Activated CD4-positive, alpha-beta T cell treated with anti-CD3 and anti-CD28 coated beads for 4 hours (primary cell): ENCODE data around the gene GSAP.
"Not testable (repeated sequence)": the region's sequence is repeated elsewhere in the genome, so short reads cannot be mapped to it uniquely, and the experiment has no call there.

Experiments
- DNase-seq, 2 donors: peaks; one replicate each; pipeline ENCODE4 v3.0.0-alpha.2; 2020

GSAP gene

GRCh38 chr7:77353911-77354310, 62.2 kb downstream of the GSAP start:
- no peak for DNase-seq

- no peak for DNase-seq
Measured at GRCh38 chr7:77353407-77353721, 62.8 kb downstream of the GSAP start.

GRCh38 chr7:77352665-77353406, 63.3 kb downstream of the GSAP start:
- no peak for DNase-seq

- DNase-seq = peak; percentile 14 to 45
Measured at GRCh38 chr7:77351539-77352004, 64.6 kb downstream of the GSAP start.

GRCh38 chr7:77349141-77349540, 67.0 kb downstream of the GSAP start:
- DNase-seq = no peak

GRCh38 chr7:77348371-77348813, 67.8 kb downstream of the GSAP start:
- no peak for DNase-seq

GRCh38 chr7:77346441-77346840, 69.7 kb downstream of the GSAP start:
- no peak for DNase-seq

- DNase-seq = not testable (repeated sequence)
Measured at GRCh38 chr7:77345426-77345825, 70.7 kb downstream of the GSAP start.

GRCh38 chr7:77339726-77340125, 76.4 kb downstream of the GSAP start:
- DNase-seq = no peak

GRCh38 chr7:77338883-77339629, 77.1 kb downstream of the GSAP start:
- DNase-seq = no peak

- no peak for DNase-seq
Measured at GRCh38 chr7:77338260-77338659, 77.9 kb downstream of the GSAP start.

- no peak for DNase-seq
Measured at GRCh38 chr7:77337456-77337990, 78.6 kb downstream of the GSAP start.

GRCh38 chr7:77335581-77335980, 80.6 kb downstream of the GSAP start:
- DNase-seq = no peak

GRCh38 chr7:77334039-77334438, 82.1 kb downstream of the GSAP start:
- DNase-seq = not testable (repeated sequence)

- peak; percentile 29 to 35 for DNase-seq
Measured at GRCh38 chr7:77331938-77332695, 84.0 kb downstream of the GSAP start.

- no peak for DNase-seq
Measured at GRCh38 chr7:77330169-77330882, 85.8 kb downstream of the GSAP start.

GRCh38 chr7:77329466-77330168, 86.5 kb downstream of the GSAP start:
- DNase-seq = no peak

- DNase-seq = no peak
Measured at GRCh38 chr7:77328669-77329068, 87.5 kb downstream of the GSAP start.

- no peak for DNase-seq
Measured at GRCh38 chr7:77327932-77328628, 88.1 kb downstream of the GSAP start.

- no peak for DNase-seq
Measured at GRCh38 chr7:77327067-77327931, 88.8 kb downstream of the GSAP start.
